NCI-H1436 treated with DMSO at 0.1 percent for 48 hours (cell line): ENCODE results near the gene NADK2.

ENCODE experiments used
- DNase-seq: peaks from one replicate; lab custom pipeline; 2025; lab: John Stamatoyannopoulos, UW

Gene NADK2

DNA sequence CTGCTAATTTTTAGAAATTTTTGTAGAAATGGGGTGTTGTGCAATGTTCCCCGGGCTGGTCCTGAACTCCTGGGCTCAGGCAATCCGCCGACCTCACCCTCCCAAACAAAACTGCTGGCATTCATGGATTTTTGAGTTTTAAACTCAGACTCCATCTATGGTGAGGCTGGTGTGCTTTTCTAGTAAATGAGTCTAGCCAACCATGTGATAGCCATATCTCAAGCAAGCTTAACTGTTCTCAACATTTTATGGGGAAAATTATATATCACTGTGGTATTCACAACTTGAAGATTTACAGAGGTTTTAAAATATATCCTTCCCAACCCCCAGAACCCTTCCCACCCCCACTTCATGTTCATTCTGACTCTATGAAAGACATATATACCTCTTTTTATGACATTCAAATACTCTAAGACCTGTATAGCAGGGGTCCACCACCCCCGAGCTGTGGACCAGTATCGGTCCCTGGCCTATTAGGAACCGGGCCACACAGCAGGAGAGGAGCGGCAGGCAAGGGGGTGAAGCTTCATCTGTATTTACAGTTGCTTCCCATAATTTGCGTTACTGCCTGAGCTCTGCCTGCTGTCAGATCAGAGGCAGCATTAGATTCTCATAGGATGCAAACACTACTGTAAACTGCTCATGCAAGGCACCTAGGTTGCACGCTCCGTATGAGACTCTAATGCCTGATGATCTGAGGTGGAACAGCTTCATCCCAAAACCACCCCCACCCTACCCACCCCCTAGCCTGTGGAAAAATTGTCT, 4.5 kb upstream of the NADK2 start:
- no peak for DNase-seq

DNA sequence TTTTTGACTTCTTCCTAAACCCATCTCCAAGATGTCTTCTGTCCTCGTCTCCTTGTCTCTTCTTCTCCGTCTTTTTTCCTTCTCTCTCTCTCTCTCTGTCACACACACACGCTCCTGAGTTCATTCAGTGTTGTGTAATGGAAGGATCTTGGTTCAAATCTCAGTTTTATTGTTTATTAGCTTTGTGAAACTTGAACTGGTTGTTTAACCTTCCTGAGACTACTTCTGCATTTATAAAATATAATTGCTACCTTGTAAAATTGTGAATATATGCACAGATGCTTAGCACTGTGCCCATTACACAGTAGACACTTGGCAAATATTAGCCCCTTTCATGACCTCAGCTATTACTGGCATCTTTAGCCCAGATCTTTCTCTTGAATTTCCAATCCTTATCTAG, 2.4 kb upstream of the NADK2 start:
- DNase-seq = no peak

DNA sequence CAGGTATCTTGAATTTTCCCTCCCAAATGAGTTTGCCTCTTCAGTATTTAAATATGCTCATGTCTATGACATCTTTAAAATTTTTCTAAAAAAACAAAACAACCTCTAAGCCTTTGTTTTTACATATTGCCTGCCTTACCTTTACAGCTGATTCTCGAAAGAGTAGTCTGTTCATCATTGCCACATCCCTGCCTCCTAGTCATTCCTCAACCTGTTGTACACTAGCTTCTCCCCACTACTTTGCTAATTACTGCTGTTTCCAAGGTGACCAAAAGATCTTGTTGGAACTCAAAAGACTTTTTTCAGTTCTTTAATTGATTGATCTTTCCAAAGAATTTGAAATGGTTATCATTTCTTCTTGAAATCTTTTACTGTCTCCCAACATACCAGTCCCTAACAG, 1.9 kb upstream of the NADK2 start:
- DNase-seq = no peak

DNA sequence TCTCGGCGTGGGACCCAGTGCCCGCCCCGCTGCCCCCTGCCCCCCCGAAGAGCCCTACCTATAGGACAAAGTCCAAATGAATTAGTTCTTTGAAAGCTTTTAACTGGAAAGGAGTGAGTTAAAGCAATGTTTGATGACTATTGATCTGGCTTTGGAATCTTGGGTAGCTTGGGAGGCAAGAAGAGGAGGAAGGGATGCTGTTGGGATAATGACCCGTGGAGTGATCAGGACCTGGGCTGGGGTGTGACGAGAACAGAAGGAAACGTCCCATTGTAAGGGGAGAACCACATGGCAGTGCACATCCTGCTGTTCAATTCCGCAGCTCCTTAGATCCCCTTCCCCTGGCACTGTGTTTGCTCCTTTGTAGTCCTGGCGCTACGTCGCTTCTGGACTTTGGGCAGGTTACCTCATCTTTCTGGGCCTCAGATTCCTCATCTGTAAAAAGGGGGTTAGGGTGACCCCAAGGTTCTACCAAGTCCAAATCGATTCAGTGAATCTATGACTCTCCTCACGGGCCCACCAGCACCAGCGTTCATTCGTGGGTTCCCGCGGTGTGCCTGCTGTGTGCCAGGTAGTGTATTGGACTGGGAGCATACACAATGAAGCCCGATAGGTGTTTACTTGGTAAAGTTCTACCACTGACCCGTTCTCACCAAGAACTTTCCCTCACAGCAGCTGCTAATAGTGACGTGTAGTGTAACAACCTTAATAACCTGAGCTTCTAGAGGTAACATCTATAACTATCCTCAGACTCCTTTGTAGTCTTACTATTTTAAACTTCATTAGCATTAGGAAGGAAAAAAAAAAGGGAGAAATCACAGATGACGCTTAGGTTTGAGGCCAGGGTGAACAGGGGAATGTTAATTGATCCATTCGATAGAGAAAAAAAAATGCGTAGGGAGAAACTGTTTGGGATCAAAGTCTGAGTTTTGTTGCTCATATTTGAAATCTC, 1.1 kb upstream of the NADK2 start:
- DNase-seq = no peak

DNA sequence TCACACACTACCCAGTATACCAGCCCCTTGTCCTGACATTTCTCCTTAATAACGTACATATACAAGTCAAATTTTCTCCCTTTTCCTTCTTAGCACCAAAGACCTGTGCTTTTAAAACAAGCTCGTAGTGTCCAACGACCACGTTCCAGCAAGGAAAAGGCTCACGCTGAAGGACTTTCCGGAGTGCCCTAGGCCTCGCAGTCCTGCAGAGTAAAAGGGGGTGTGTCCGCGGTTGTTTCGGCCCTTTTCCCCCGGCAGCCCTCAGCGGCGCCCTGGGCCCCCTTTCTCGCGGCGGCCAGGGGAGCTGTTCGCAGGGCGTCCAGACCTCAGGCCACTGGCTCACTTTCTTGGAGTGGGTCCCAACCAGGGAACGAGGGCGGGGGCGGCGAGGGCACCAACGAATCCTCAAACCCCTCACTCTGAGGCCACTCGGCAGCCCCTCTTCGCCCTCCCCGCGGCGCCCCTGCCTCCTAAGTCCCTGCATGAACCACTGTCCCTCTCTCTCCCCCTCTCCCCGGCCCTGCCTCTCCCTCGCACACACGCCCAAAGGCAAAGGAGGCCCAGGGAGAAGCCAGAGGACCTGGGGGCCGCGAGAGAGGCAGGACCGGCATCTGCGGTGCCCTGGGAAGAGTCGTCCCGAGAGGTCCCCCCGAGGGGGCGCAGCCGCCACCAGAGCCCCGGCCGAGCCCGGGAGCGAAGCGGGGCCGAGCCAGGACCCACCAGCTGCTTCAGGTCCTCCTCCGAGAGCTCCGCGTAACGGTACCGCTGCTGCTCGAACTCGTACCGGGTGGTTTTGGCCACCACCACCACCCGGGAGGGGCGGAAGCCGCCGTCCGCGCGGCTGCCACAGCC, 720 bp downstream of the NADK2 start:
- no peak for DNase-seq

DNA sequence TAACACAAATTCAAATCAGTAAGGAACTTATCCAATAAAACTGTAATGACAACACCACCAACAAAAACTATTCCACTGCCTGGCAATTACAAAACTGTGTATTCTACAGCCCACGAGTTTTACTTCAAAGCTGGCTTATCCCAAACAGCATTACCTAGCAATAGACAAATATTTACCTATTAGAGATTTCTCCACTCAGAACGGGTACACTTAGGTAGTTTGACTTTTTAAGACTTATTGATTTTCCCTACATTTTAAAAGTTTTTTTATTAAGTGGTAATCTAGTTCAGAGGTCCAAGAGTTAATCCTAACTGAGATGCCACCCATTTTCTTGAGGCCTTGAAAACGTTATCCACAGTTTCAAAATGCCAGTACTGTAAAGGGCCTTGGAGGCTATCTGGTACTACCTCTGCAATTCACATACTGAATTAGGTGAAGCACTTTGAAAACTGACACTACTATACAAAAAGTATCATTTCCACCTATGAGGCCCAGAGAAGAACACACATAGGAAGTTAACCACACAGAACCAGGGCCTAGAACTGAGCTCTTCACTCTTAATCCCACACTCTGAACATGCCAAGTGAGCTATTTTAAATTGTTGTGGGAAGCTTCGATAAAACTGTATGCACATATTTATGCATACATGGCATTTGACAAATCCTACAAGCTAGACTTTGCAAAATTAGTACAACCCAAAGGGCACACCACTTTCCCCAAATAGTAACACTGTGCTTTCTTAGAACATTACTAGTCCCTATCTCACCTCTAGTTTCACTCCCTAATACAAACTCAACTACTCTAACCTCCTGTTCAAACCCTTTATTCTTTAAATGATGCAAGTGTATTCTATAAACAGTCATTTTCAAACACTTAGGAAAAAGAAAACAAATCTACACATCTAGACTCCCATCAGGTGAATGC, 2.1 kb downstream of the NADK2 start:
- DNase-seq = no peak

DNA sequence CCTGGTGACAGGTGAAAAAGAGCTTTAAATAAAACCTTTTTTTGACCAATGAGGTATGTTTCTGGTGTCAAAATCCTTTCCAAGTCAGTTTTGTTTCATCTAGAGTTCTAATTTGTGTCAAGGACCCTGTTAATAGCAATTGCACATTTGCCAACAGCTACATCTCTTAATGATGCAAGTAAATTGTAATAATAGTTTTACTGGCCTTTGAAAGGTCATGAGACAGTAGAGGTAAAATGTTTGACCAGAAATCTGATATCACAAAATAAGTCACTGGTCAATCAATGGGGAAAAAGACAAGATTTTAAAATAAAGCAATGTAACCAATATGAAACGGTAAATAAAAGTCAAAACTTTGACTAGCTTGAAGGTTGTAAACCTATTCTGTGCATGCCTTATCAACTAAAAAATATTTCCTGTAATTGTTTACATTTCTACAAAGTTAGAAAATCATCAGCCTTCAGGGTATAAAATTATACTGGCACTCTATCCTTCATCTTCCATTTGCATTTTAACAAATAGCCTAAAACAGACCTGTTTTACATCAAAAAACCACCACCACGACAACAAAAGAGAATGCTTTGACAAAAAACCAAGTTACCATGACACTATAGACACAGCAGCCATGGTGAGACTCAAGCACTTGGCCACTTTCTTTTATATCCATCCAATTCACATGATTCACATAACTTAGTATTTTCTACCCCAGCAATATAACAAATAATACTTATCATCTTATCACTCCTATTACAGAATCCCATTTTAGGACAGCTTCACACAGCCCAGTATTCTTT, 3.0 kb downstream of the NADK2 start:
- DNase-seq = no peak

DNA sequence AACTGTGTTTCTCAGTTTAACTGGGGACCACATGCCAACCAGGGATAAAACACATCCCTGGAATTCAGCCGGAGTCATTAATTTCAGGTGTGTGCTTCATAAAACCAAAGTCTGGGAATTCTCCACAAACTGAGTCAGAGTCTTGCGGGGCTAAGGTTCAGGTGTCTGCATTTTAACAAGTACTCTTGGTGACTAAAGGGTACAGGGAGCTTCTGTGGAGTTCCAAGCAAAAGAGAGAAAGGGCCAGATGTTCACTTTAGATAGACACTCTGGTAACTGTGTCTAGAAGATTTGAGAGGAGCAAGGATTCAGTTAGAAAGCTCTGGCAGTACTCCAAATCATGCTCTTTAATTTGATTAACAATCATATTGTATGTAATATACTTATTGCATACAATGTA, 4.0 kb downstream of the NADK2 start:
- no peak for DNase-seq

DNA sequence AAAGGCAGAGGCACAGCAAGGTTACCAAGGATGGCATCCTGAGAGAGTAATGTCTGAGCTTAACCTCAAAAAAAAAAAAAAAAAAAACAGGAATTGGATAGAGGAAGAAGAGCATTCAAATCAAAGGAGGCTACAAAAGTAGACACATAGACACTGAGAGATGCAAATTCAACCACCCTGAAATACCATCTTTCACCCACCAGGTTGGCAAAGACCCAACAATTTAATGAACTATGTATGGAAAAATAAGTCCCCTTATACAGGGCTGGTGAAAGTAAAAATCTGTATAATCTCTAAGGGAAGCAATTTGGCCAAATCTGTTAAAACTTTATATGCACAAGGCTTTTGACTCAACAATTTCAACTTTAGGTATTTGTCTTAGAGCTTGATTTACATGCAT, 4.9 kb downstream of the NADK2 start:
- no peak for DNase-seq

DNA sequence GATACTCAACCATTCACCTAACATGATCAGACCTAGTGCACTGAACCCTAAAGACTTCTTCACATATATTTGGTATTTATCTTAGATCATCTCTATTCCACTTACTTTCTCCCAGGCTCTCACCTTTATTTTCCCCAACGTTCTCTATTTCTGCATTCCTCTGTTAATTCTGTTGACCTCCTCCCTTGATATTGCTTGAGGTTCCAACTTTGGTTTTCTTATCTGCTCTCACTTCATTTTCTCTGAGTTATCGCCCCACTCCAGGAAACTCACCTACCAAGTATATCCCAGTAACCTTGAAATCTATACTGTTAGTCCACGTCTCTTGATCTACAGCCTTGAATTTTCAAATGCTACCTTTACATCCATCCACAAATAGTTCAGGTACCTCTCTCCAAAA, 9.2 kb downstream of the NADK2 start:
- no peak for DNase-seq

DNA sequence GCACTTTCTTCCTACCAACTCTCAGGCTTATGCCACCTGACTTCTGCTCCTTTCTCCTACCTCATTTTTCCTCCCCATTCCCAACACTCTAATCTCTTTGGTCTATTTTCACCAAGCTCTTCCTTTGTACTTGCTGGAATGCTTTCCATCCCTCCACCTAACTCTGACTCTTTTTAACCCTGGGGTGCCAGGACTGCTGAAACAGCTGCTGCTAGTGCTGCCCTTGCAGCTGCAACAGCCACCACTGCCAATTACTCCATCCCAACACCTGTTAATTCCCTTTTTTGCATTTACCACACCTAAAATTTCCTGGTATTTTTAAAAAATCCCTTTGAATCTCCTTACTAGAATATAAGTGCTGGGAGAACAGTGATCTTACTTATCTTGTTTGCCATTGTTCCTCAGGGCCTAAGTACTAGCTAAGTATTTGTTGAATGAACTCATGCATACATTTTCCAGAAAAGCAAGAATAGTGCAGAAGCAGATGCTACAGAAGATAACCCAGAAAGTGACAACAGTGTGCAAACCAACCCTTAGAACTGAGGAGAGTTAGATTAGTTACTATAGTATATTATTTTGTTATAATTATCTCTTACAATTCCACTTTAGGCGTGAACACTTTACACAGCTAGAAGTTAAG, 11.5 kb downstream of the NADK2 start:
- DNase-seq = no peak

DNA sequence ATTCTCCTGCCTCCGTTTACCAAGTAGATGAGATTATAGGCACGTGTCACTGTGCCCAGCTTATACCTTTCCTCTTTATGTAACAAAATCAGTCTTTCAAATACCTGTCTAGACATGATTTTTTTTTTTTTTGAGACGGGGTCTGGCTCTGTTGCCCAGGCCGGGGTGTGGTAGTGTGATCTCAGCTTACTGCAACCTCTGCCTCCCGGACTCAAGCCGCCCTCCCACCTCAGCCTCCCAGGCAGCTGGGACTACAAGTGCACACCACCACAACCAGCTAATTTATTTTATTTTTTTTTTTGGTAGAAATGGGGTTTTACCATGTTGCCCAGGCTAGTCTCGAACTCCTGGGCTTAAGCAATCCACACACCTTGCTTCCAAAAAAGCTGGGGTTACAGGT, 13.2 kb downstream of the NADK2 start:
- DNase-seq = no peak

DNA sequence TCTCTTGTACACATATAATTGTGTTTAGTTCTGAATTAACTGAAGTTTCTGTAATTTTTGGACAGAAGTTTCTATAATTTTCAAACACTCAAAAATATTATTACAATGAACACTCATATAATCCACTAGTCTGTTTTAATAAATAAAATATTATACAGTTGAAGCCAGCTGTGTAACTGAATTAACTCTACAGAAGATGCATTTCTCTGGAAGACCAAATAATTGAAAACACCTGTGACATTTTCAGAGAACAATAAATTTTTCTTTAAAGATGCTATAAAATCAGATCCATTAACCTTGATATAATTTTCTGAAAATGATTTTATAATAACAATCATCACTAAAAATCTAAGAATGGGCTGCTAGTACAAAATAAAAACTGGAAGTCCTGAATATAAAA, 14.7 kb downstream of the NADK2 start:
- DNase-seq = no peak

DNA sequence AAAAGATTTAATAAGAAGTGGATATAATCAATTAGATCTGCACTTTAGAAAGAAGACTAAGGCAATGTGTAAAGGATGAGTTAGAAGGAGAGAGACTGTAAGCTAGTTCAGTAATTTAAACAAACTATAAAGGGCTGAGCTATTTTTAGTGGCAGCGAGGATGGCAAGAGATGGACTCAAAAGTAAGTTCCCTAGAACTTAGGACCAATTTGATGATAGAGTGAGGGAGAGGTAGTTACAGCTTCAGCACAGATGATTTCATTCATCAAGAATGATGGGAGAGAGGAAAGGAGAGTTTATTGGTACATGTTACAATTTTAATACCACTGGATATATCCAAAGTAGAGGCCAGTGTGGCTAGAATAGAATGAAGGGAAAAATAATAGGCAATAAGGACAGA, 19.1 kb downstream of the NADK2 start:
- DNase-seq = no peak

DNA sequence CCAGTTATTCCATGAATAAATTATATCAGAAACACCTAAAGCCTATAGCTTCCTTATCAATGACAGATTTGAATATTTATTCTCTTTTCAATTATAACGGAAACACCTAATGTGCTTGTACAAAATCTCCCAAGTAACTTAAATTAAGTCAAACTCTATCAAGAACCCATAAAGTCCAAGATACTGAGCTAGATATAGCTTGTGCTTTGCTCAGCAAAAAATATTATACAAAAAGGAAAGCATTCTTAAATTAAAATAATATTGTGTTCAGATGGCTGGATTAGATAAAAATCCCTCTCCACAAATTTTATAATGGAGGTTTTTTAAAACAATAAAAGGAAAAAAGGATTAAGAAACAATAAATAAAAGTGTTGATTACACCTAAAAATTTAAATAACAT, 23.7 kb downstream of the NADK2 start:
- no peak for DNase-seq

DNA sequence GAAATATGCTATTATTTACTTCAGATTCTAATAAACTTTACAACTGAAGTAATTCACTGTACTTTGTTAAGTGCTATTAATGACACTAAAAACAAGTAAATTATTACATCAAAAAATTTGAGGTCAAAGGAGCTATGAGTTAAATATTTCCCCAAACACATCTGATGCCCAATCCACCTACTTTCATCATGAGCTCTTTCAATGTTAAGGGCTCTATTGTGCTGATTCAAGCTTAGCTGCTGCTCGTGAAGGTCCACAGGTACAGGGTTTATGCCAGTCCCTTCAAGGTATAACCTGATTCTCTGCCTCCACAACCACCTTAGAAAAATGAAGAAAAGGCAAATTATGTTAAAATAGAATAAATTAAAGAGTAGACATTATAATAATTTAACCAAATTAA, 24.2 kb downstream of the NADK2 start:
- no peak for DNase-seq

DNA sequence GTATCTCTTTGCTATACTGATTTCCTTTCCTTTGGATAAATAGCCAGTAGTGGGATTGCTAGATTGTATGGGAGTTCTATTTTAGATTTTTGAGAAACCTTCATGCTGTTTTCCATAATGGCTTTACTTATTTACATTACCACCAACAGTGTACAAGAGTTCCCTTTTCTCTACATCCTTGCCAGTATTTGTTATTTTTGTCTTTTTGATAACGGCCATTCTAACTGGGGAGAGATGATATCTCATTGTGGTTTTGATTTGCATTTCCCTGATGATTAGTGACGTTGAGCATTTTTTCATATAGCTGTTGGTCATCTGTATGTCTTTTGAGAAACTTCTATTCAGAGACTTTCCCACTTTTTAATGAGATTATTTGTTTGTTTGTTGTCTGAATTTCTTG, 25.8 kb downstream of the NADK2 start:
- DNase-seq = no peak

DNA sequence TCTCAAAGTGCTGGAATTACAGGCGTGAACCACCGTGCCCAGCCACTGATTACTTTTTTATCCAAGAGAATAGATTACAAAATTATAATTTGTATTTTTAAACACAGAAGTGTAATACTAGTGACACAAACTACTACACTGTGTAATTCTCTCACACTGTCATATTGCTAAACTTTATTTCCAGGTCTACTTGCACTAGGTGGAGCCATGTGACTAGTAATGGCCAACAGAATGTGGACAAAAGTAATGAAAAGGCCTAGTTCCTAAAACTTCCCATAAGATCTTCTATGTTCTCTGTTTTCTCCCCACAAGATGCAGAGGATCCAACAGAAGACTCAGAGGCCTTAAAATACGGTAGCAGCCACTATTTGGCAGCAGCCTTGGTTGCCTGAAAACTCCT, 27.3 kb downstream of the NADK2 start:
- DNase-seq = no peak

DNA sequence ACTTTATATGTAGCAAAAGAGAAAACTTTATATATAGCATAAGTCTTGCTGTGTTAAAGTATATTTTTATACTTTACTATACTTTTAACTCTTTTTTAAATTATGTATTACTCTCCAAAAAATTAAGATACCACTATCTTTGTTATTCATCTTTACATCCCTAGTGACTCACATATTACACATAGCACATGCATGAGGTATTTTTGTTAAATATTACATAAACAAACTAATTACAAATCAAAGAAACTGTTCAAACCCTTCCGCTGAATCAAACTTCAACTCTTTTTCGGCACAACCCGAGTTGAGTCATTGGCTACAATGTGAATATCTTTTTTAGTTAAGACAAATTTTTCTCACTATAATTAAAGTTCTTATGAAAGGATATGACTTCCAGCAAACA, 32.1 kb downstream of the NADK2 start:
- DNase-seq = no peak

DNA sequence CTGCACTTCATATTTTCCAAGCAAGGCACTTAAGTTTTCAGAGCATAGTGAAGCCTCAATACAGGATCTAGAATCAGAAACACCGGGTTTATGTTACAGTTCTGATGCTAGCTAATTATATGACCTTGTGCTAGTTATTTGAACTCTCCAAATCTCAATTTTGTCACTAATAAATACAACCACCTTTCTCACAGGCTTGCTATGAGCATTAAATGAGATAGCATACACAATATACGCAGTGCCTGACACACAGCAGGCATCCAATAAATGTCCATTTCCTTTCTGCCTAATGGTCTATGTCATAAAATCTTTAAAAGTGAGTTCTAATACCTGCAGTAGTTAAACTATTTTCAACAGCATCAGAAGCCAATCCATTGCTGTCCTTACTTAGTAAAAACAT, 32.9 kb downstream of the NADK2 start:
- DNase-seq = no peak
